Vagina (tissue), 2 donors: ENCODE measurements around the gene MAP2K2. TPM values are rescaled to one million over a fixed set of nuclear protein-coding genes. Genes with fewer than 3 reads are reported as not detected.

Source experiments
- DNase-seq, 2 donors: peaks; one replicate each; pipeline ENCODE4 v3.0.0-alpha.2; 2017; ENCODE audit errors: extremely low spot score in 2 of 2
- H3K27ac ChIP-seq: fragments of 200-600 bp; sonication (generic); one replicate; pipeline ENCODE4 v1.5.1; 2019
- H3K27me3 ChIP-seq: fragments of 200-600 bp; sonication (generic); one replicate; pipeline ENCODE4 v1.5.1; 2019
- H3K36me3 ChIP-seq, 2 donors: fragments of 200-600 bp; sonication (generic); one replicate each; pipeline ENCODE4 v1.5.1; 2017 to 2019
- H3K4me1 ChIP-seq: fragments of 200-600 bp; sonication (generic); one replicate; pipeline ENCODE4 v1.5.1; 2019
- H3K4me3 ChIP-seq, 2 donors: fragments of 200-600 bp; sonication (generic); 1 replicate in 1 of 2; 2 replicates in 1 of 2; pipeline ENCODE4 v1.5.1; 2016 to 2019
- H3K9me3 ChIP-seq: fragments of 200-600 bp; sonication (generic); one replicate; pipeline ENCODE4 v1.5.1; 2019
- POLR2A ChIP-seq, 2 donors: fragments of 450-650 bp; IDR thresholded peaks; one replicate each; pipeline ENCODE4 v1.6.1; 2017; ENCODE audit warnings: antibody characterized with exemption in 2 of 2, mild to moderate bottlenecking in 2 of 2, moderate library complexity in 2 of 2
- POLR2AphosphoS5 ChIP-seq, 2 donors: sonication (generic); formaldehyde crosslinking; IDR thresholded peaks; one replicate each; pipeline ENCODE4 v1.9.0; 2017; ENCODE audit warnings: antibody characterized with exemption in 2 of 2, mild to moderate bottlenecking in 2 of 2, low read depth in 1 of 2; ENCODE audit not compliant: insufficient read depth in 1 of 2
- intact Hi-C: fragments of 100-400 bp; cut with DNase I; formaldehyde crosslinking; loops from one replicate; pipeline ENCODE4 v1.15.1; 2023
- total RNA-seq: library from RNA; depleted of rRNA; stranded (reverse); fragments of >200 nt; gene quantifications from one replicate; pipeline ENCODE4 v1.2.3, GENCODE V29; 2016
- TF ChIP-seq, protein P1 (sequence below), 3 experiments: fragments of 450-650 bp in 2 of 3; fragments of 200-600 bp in 1 of 3; sonication (generic) in 1 of 3; IDR thresholded peaks; one replicate each; pipeline ENCODE4 v1.5.1; 2017 to 2019; ENCODE audit warnings: antibody characterized with exemption in 3 of 3, mild to moderate bottlenecking in 2 of 3, moderate library complexity in 2 of 3

The MAP2K2 gene
- total RNA-seq, 1 donor from 2014 or later, result 104 TPM

DNA sequence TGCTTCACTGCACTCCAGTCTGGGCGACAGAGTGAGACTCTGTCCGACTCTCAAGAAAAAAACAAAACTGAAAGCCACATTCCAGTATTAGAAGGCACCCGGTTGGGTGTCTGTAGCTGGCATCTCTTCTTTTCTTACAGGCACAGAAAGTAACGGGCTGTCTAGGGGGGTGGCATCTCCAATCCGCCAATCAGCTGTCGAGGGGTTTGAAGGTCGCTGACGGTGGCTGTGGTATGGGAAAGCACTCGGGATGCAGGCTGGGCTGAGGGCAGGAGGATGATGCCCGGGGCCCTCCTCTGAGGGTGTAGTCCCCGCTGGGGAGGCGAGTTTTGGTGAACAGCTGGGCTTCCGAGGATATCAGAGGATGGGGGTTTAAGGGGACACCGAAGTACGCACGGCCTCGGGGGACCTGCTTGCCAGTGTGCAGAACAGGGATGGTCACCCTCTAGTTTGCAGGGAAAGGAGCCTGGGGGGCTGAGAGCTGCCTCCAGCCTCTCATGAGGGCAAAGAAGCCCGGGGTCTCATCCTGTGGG is 30.2 kb downstream of the MAP2K2 start:
- Histone ChIP-seq H3K36me3 (peaks cover 0 to 45% of the 10 kb centered on the region in 2 donors), H3K27ac (no peak overlapping the region), H3K9me3 (no peaks in the 10 kb centered on the region), H3K4me3 (no peak overlapping the region), H3K27me3 (no peaks in the 10 kb centered on the region), H3K4me1 (peaks cover 19% of the 10 kb centered on the region)
- intact Hi-C loops, result no loop called here
- no peak for TF ChIP-seq POLR2A (IDR thresholded peaks at IDR 0.05)
- no peak for DNase-seq

DNA sequence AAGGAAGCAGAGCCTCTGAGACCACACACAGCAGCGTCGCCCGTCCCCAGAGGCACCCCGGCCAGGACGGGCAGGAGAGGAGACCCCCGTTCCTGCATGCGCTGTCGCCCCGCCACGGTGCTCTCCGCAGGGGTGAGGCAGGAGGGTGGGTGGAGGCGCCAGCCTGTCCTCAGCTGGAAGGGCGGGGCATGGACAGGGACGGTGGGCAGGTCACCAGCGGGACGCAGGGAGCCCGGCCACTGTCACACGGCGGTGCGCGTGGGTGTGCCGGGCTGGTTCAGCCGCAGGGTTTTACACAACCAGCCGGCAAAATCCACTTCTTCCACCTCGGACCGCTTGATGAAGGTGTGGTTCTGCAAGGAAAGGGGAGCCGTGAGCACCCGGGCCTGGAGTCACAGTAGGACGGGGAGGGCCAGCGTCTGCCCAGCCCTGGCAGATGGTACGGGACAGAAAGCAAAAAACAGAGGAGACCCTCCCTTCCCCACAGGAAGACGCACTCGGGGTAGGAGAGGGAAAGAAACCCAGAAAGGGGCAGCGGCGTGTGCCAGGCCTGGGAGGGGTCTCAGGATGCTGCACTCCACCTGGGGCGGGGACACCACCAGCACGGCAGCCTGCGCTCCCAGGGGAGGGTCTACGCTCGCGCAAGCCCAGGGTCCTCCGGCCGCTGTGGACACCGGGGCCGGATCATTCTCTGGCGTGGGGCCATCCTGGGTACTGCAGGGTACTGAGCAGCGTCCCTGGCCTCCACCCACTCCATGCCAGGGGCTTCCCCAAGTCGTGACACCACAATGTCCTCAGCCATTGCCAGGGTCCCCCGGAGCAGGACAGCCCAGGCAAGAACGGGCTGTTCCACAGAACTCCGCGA is 33.3 kb downstream of the MAP2K2 start:
- H3K27me3 ChIP-seq, result no peaks in the 10 kb centered on the region
- H3K36me3 ChIP-seq, result peaks cover 0 to 40% of the 10 kb centered on the region in 2 donors
- TF ChIP-seq, protein P1, sequence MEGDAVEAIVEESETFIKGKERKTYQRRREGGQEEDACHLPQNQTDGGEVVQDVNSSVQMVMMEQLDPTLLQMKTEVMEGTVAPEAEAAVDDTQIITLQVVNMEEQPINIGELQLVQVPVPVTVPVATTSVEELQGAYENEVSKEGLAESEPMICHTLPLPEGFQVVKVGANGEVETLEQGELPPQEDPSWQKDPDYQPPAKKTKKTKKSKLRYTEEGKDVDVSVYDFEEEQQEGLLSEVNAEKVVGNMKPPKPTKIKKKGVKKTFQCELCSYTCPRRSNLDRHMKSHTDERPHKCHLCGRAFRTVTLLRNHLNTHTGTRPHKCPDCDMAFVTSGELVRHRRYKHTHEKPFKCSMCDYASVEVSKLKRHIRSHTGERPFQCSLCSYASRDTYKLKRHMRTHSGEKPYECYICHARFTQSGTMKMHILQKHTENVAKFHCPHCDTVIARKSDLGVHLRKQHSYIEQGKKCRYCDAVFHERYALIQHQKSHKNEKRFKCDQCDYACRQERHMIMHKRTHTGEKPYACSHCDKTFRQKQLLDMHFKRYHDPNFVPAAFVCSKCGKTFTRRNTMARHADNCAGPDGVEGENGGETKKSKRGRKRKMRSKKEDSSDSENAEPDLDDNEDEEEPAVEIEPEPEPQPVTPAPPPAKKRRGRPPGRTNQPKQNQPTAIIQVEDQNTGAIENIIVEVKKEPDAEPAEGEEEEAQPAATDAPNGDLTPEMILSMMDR (IDR thresholded peaks at IDR 0.05), result no peak
- TF ChIP-seq POLR2A (IDR thresholded peaks at IDR 0.05), result no peak
- no peak for TF ChIP-seq POLR2AphosphoS5 (IDR thresholded peaks at IDR 0.05; ENCODE audit: insufficient read depth in 1 of 2, low read depth in 1 of 2)
- DNase-seq, result no peak
- intact Hi-C loops, result no loop called here
- H3K27ac ChIP-seq, result no peak overlapping the region
- H3K4me3 ChIP-seq, result no peak overlapping the region
- no peaks in the 10 kb centered on the region for H3K9me3 ChIP-seq
- H3K4me1 ChIP-seq, result peaks cover 23% of the 10 kb centered on the region

DNA sequence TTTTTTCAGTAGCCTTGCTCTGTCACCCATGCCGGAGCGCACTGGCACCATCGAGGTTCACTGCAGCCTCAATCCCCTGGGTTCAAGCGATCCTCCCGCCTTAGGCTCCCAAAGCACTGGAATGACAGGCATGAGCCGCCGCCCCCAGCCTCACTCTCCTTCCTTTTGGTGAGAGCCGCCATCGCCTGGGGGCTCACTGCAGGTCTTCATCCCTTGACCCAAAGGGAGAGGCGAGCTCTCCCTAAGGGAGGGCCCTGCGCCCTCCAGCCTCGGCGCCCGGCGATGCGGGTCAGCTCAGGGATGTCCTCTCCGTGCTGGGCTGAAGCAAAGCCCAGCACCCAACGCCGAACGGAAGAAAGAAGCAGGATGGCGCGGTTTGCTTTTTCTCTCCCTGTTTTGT is 34.0 kb downstream of the MAP2K2 start:
- intact Hi-C loops, result no loop called here
- Histone ChIP-seq H3K27ac (no peak overlapping the region), H3K9me3 (no peaks in the 10 kb centered on the region), H3K36me3 (peaks cover 0 to 39% of the 10 kb centered on the region in 2 donors), H3K27me3 (no peaks in the 10 kb centered on the region), H3K4me3 (no peak overlapping the region), H3K4me1 (peaks cover 22% of the 10 kb centered on the region)
- TF ChIP-seq, protein P1 (IDR thresholded peaks at IDR 0.05), result no peak
- TF ChIP-seq POLR2AphosphoS5 (IDR thresholded peaks at IDR 0.05; ENCODE audit: insufficient read depth in 1 of 2, low read depth in 1 of 2) (no peak), POLR2A (IDR thresholded peaks at IDR 0.05) (no peak)
- no peak for DNase-seq

DNA sequence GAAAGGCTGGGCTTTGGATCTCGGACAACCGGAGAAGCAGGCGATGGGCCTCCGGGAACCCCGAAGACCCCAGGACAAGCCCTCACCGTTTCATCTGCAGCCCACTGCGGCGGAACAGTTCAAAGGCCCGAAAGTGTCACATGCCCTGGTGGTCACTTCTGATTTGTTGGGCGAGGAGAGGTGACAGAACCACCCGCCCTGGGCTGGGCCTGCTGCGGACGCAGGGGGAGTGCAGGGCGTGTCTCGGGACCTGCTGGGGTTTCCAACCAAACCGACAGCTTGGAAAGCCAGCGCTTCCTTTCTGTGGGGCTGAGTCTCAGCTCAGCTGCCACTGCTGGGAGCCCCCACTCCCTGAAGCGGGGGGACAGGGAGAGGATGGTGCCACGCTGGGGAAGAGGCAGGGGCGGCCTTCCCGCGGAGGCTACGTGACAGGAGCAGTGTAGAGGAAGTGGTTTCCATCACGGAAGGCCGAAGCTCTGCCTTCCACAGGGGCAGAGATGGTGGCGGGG is 34.5 kb downstream of the MAP2K2 start:
- no peaks in the 10 kb centered on the region for H3K9me3 ChIP-seq
- intact Hi-C loops, result no loop called here
- H3K4me3 ChIP-seq, result no peak overlapping the region
- H3K4me1 ChIP-seq, result peaks cover 19% of the 10 kb centered on the region
- no peaks in the 10 kb centered on the region for H3K27me3 ChIP-seq
- peak in 1 of 2 donors; percentile 45 for TF ChIP-seq POLR2AphosphoS5 (IDR thresholded peaks at IDR 0.05; ENCODE audit: insufficient read depth in 1 of 2, low read depth in 1 of 2)
- no peak for TF ChIP-seq POLR2A (IDR thresholded peaks at IDR 0.05)
- TF ChIP-seq, protein P1 (IDR thresholded peaks at IDR 0.05), result no peak
- DNase-seq, result no peak
- peaks cover 0 to 34% of the 10 kb centered on the region in 2 donors for H3K36me3 ChIP-seq
- peak overlapping the region; percentile 32 for H3K27ac ChIP-seq

DNA sequence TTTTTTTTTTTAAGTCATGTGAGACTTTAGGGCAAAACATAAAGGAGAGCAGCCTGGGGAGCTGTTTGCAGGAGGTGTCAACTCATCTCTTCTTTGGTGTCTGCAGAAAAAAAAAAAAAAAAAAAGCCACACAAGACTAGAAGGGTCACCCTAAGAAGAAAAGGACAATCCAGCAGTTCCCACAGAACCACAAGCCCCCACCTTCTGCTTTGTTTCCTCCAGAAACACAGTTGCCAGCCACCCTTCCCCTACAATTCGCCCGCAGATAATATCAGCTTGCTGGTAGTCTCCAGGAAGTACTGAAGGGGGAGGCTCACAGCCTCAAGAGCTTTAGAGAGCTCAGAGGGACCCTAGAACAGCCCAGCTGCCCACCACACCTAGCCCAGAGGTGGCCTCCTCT is 34.9 kb downstream of the MAP2K2 start:
- Histone ChIP-seq H3K27me3 (no peaks in the 10 kb centered on the region), H3K9me3 (no peaks in the 10 kb centered on the region), H3K4me1 (peaks cover 24% of the 10 kb centered on the region), H3K36me3 (peaks cover 0 to 30% of the 10 kb centered on the region in 2 donors), H3K27ac (peak overlapping the region; percentile 32), H3K4me3 (no peak overlapping the region)
- TF ChIP-seq POLR2AphosphoS5 (IDR thresholded peaks at IDR 0.05; ENCODE audit: insufficient read depth in 1 of 2, low read depth in 1 of 2) (no peak), POLR2A (IDR thresholded peaks at IDR 0.05) (no peak)
- TF ChIP-seq, protein P1 (IDR thresholded peaks at IDR 0.05), result no peak
- intact Hi-C loops, result no loop called here
- DNase-seq, result no peak
